Activated CD4-positive, alpha-beta T cell treated with anti-CD3 and anti-CD28 coated beads, Interleukin-2, Interleukin-6, amounts not matched to agents 100 ng/mL and 50 ng/mL, durations not matched to agents 16 hours and 8 hours (primary cell): ENCODE measurements around the gene SIN3A.

Experiments
- DNase-seq: peaks from one replicate; pipeline ENCODE4 v3.0.0-alpha.2; 2020

The SIN3A gene

GRCh38 chr15:75328493-75329314 is 122.8 kb downstream of the SIN3A start:
- DNase-seq = no peak

DNA sequence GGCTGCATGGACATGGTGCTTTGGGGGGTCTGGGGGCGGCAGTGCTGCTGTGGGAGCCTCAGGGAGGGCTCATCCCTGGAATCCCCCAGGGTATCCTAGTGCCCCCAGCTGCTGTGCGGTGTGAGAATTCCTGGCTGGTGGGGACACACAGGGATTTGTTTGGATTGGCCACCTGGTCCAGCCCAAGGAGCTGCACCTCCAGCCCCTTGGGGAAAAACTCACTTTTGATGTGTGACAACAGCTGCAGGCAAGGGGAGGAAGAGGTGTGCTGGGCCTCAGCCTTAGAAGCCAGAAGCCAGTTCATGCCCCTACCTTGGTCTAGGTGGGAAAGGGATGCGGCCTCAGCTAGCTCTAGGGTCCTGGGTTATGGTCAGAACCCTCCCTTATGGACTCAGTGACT is 124.0 kb downstream of the SIN3A start:
- no peak for DNase-seq

DNA sequence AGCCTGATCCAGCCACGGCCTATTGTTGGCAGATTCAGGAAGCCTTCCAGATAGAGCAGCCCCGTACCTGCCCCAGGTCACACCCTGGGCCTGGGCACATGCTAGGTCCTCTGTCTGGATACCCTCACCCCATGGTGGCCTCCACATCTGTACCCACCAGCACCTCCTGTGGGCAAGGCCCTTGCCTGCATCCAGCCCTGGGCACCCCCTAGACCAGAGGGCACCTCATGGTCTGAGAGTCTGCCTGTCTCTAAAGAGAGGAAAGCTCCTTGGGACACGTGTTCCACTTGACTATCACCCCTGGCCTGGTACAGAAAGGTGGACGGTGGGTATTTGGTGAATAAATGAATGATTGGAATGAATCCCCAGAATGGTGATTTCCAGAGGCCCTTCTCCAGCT is 124.5 kb downstream of the SIN3A start:
- no peak for DNase-seq

GRCh38 chr15:75325922-75326321 is 125.6 kb downstream of the SIN3A start:
- DNase-seq = no peak

DNA sequence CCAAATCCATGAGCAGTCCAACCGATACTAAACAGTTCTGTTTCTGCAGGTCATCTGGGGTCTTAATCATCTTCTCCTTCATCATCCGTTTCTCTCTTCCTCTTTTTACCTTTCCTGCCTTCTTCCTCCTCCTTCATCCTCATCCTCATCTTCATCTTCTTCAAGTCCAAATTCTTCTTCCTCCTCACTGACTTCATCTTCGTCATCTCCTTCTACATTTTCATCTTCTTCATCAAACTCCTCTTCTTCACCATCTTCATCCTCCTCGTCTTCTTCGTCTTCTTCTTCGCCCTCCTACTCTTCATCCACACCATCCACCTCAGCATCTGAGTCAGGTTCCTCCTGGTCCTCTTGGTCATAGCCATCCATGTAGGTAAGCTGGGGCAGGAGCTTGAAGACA is 129.8 kb downstream of the SIN3A start:
- DNase-seq = no peak
